ENCODE data around the gene UBAC2. TPM values are rescaled to one million over a fixed set of nuclear protein-coding genes. Genes with fewer than 3 reads are reported as not detected.
A peak's percentile ranks its signal among the peaks of the same experiment; 100 is the strongest.

UBAC2 gene
- total RNA-seq, 1 experiment from 2014 or later: 115 TPM

DNA sequence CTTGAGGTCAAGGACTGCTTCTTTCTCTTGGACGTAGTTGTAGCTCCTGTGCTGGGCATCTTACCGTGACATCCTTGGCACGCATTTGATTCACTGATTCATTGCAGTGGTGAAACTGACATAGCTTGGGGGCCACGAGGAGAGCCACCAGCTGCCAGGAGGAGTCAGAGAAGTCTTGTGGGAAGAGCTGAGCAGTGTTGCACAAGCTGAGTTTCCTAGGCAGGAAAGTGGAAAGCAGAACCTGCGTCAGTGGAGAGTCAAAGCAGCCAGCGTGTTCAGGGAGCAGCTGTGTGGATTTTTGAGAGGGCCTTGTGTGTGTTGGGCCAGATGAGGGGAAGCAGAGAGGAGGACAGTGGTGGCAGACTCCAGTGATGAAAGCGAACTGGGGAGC, 111.8 kb downstream of the UBAC2 start:
- DNase-seq (ENCODE audit: low read depth): peak; percentile 69

GRCh38 chr13:99313501-99313900, 112.8 kb downstream of the UBAC2 start:
- in situ Hi-C loops (cut with HindIII; ENCODE audit: low pct_unique_long_range_greater_than_20kb, low sequenced_read_pairs): no loop called here
- no peak for DNase-seq (ENCODE audit: low read depth)

More for the DNA sequence above, 111.8 kb downstream of the UBAC2 start:
- in situ Hi-C loops (cut with HindIII; ENCODE audit: low pct_unique_long_range_greater_than_20kb, low sequenced_read_pairs): no loop called here

- no peak for DNase-seq (ENCODE audit: low read depth)
- in situ Hi-C loops (cut with HindIII; ENCODE audit: low pct_unique_long_range_greater_than_20kb, low sequenced_read_pairs): no loop called here
Measured at GRCh38 chr13:99313941-99314340, 113.3 kb downstream of the UBAC2 start.

GRCh38 chr13:99314640-99315176, 114.1 kb downstream of the UBAC2 start:
- DNase-seq (ENCODE audit: low read depth): no peak
- in situ Hi-C loops (cut with HindIII; ENCODE audit: low pct_unique_long_range_greater_than_20kb, low sequenced_read_pairs): no loop called here

GRCh38 chr13:99315186-99315585, 114.5 kb downstream of the UBAC2 start:
- in situ Hi-C loops (cut with HindIII; ENCODE audit: low pct_unique_long_range_greater_than_20kb, low sequenced_read_pairs): no loop called here
- no peak for DNase-seq (ENCODE audit: low read depth)

DNA sequence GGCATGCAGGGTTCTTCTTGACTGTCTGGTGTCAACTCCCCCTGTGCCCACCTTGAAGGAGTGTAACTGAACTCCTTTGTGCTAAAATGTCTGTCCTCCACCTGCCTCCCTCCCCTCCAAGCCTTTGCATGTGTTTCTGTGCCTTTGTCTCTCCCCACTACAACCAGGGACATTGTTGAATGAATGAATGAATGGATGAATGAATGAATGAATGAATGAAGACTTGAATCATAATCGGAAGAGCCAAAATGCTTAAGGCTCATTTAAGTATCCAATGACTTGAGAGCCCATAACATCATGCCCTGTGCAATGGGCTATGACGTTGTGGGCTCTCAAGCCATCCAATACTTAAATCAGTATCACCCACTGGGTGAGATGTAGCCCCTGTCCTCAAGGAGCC, 115.6 kb downstream of the UBAC2 start:
- in situ Hi-C loops (cut with HindIII; ENCODE audit: low pct_unique_long_range_greater_than_20kb, low sequenced_read_pairs): no loop called here
- DNase-seq (ENCODE audit: low read depth): no peak

GRCh38 chr13:99316657-99317256, 116.1 kb downstream of the UBAC2 start:
- no peak for DNase-seq (ENCODE audit: low read depth)
- in situ Hi-C loops (cut with HindIII; ENCODE audit: low pct_unique_long_range_greater_than_20kb, low sequenced_read_pairs): no loop called here

GRCh38 chr13:99320693-99321481, 120.2 kb downstream of the UBAC2 start:
- peak; percentile 53 for DNase-seq (ENCODE audit: low read depth)
- in situ Hi-C loops (cut with HindIII; ENCODE audit: low pct_unique_long_range_greater_than_20kb, low sequenced_read_pairs): no loop called here

DNA sequence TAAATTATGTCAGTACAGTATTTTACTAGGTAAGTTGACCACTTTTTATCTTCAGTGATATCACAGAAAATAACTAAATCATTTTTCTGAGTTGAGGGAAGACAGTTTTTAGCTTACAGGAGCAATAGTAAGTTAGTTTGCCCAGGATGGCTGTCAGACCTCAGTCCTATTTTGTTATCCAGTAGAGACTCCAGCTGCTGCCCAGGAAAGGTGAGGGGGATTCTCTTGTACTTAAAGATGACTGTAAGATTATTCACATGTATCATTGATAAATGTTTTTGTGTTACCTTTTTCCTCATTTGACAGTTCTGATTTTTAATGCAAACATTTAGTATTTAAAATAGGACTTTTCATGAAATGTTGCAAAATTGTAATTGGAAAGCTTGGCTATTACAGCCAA, 121.1 kb downstream of the UBAC2 start:
- no peak for DNase-seq (ENCODE audit: low read depth)
- in situ Hi-C loops (cut with HindIII; ENCODE audit: low pct_unique_long_range_greater_than_20kb, low sequenced_read_pairs): no loop called here

- in situ Hi-C loops (cut with HindIII; ENCODE audit: low pct_unique_long_range_greater_than_20kb, low sequenced_read_pairs): no loop called here
- no peak for DNase-seq (ENCODE audit: low read depth)
Measured at GRCh38 chr13:99322297-99323103, 121.8 kb downstream of the UBAC2 start.

- in situ Hi-C loops (cut with HindIII; ENCODE audit: low pct_unique_long_range_greater_than_20kb, low sequenced_read_pairs): no loop called here
- DNase-seq (ENCODE audit: low read depth): no peak
Measured at GRCh38 chr13:99323488-99323887, 122.8 kb downstream of the UBAC2 start.

DNA sequence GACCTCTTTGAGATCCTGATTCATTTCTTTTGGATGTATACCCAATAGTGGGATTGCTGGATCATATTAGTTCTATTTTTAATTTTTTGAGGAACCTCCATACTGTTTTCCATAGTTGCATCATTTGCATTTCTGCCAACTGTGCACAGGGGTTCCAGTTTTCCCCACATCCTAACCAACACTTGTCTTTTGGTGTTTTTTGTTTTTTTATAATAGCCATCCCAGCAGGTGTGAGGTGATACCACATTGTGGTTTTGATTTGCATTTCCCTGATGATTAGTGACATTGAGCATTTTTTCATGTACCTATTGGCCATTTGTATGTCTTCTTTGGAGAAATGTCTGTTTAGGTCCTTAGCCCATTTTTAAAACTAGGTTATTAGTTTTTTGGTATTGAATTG, 125.4 kb downstream of the UBAC2 start:
- in situ Hi-C loops (cut with HindIII; ENCODE audit: low pct_unique_long_range_greater_than_20kb, low sequenced_read_pairs): no loop called here
- DNase-seq (ENCODE audit: low read depth): no peak

- in situ Hi-C loops (cut with HindIII; ENCODE audit: low pct_unique_long_range_greater_than_20kb, low sequenced_read_pairs): no loop called here
- DNase-seq (ENCODE audit: low read depth): no peak
Measured at GRCh38 chr13:99327126-99327525, 126.5 kb downstream of the UBAC2 start.

GRCh38 chr13:99327761-99328160, 127.1 kb downstream of the UBAC2 start:
- in situ Hi-C loops (cut with HindIII; ENCODE audit: low pct_unique_long_range_greater_than_20kb, low sequenced_read_pairs): no loop called here
- DNase-seq (ENCODE audit: low read depth): no peak

DNA sequence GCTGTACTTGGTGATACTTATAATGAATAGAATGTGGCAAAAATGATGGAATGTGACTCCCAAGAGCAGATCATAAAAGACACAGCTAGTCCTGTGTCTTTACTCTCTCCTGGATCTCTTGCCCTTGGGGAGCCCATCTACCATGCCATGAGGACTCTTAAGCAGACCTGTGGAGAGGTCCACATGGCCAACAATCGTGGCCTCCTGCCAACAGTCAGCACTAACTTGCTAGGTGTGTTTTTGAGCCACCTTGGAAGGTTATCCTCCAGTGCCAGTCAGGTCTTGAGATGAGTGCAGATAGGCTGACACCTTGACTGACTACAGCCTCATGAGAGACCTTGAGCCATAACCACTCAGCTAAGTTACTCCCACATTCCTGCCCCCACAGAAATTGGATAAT, 128.8 kb downstream of the UBAC2 start:
- in situ Hi-C loops (cut with HindIII; ENCODE audit: low pct_unique_long_range_greater_than_20kb, low sequenced_read_pairs): no loop called here
- DNase-seq (ENCODE audit: low read depth): no peak

DNA sequence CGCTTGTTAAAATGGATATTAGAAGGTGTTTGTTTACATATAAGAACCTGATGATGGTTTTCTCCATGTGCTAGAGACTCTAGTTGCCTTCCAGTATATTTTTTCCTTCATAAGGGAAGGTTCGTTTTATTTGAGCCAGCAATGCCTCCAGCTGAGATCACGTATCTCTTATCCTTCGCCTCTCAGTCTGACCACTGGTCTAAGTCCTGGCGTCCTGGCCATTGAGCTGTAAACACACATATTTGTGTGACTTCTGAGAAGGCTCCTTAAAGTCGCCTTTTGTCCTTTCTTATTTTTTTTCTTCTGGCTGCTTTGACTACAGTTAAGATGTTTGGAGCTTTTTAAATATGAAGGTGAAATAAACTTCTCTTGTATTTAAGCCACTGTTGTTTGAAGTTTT, 130.3 kb downstream of the UBAC2 start:
- in situ Hi-C loops (cut with HindIII; ENCODE audit: low pct_unique_long_range_greater_than_20kb, low sequenced_read_pairs): no loop called here
- no peak for DNase-seq (ENCODE audit: low read depth)

GRCh38 chr13:99331881-99332293, 131.2 kb downstream of the UBAC2 start:
- in situ Hi-C loops (cut with HindIII; ENCODE audit: low pct_unique_long_range_greater_than_20kb, low sequenced_read_pairs): no loop called here
- DNase-seq (ENCODE audit: low read depth): no peak

DNA sequence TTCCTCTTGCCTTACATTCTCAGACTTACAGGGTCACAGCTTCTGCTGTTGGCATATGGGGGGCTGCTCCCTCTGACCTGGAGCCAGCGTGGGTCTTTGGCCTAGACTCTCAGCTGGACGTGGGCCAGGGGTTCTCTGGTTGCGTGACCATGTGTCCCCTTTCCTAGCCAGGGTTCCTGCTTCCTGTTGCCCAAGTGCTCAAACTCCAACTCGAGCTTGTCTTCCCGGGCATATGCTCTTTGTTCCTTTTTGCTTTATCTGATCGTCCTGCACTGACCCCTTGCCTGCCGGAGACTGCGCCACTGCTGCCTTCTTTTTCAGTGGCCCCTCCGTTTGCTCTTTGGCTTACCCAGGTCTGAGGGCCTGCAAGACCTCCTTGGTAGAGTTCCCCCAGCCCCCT, 131.8 kb downstream of the UBAC2 start:
- in situ Hi-C loops (cut with HindIII; ENCODE audit: low pct_unique_long_range_greater_than_20kb, low sequenced_read_pairs): no loop called here
- no peak for DNase-seq (ENCODE audit: low read depth)

DNA sequence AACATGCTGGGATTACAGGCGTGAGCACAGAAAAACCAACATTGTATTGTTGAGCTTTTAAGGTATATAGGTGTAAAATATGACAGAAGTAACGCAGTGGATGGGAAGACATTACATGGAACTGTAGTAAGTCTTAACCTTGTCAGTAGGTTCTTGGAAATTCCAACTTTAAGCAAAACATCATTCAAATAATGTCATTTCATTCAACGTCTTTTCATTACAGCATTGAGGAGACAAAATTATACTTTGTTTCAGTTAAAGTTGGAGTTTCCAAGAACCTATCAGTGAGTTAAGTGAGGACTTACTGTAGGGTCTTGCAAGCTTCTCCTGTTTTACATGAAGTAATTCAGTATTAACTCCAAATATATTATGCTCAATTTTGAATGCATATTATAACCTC, 133.6 kb downstream of the UBAC2 start:
- no peak for DNase-seq (ENCODE audit: low read depth)
- in situ Hi-C loops (cut with HindIII; ENCODE audit: low pct_unique_long_range_greater_than_20kb, low sequenced_read_pairs): no loop called here
